PC-9 (cell line): Measurements from ENCODE around the gene ELMOD1. TPM values are rescaled to one million over a fixed set of nuclear protein-coding genes. Genes with fewer than 3 reads are reported as not detected.

Experiments
- BruUV-seq: library from RNA; stranded (reverse); fragments of 400-500 nt; replicated peaks from 2 replicates; lab custom pipeline; 2021; lab: Mats Ljungman, UMichigan
- CTCF ChIA-PET: fragments of 300-600 bp; sonication (Branson Sonifier 250); formaldehyde crosslinking; loops from one replicate; lab custom pipeline; 2022; ENCODE audit warnings: antibody characterized with exemption; lab: Charles Lee
- POLR2A ChIA-PET: fragments of 300-600 bp; sonication (Branson Sonifier 250); formaldehyde crosslinking; loops from one replicate; lab custom pipeline; 2022; ENCODE audit warnings: antibody characterized with exemption; ENCODE audit not compliant: unreplicated experiment; lab: Charles Lee
- DNase-seq, 2 experiments: peaks; one replicate each; pipeline versions ENCODE4 v3.0.0 to v3.0.0-alpha.2; 2015 to 2022; ENCODE audit warnings: mixed read lengths in 1 of 2
- H2AFZ ChIP-seq: fragments of 200-600 bp; sonication (generic); 2 replicates; pipeline ENCODE4 v1.8.1; 2017; ENCODE audit warnings: antibody characterized with exemption
- H3F3A ChIP-seq: fragments of 200-600 bp; sonication (generic); 2 replicates; pipeline ENCODE4 v1.8.1; 2017; ENCODE audit warnings: antibody characterized with exemption, mild to moderate bottlenecking, low read depth; ENCODE audit not compliant: insufficient read depth
- H3K27ac ChIP-seq: fragments of 200-600 bp; sonication (generic); 2 replicates; pipeline ENCODE4 v1.6.1; 2016; ENCODE audit warnings: mixed run types
- H3K27me3 ChIP-seq: fragments of 200-600 bp; sonication (generic); 2 replicates; pipeline ENCODE4 v1.6.1; 2016; ENCODE audit warnings: low read depth, mixed run types; ENCODE audit not compliant: insufficient read depth
- H3K36me3 ChIP-seq: fragments of 200-600 bp; sonication (generic); 2 replicates; pipeline ENCODE4 v1.6.1; 2016; ENCODE audit warnings: low read depth, mixed run types
- H3K4me1 ChIP-seq: fragments of 200-600 bp; sonication (generic); replicated peaks from 2 replicates; pipeline ENCODE4 v1.6.1; 2016; ENCODE audit warnings: mixed run types; ENCODE audit not compliant: insufficient read depth
- H3K4me2 ChIP-seq: fragments of 200-600 bp; sonication (generic); 2 replicates; pipeline ENCODE4 v1.6.1; 2017; ENCODE audit warnings: mixed run types
- H3K4me3 ChIP-seq: fragments of 200-600 bp; sonication (generic); 2 replicates; pipeline ENCODE4 v1.6.1; 2016; ENCODE audit warnings: mixed run types
- H3K79me2 ChIP-seq: fragments of 200-600 bp; sonication (generic); 2 replicates; pipeline ENCODE4 v1.6.1; 2017; ENCODE audit warnings: low read depth, mixed run types
- H3K9me2 ChIP-seq: fragments of 200-600 bp; sonication (generic); 2 replicates; pipeline ENCODE4 v1.8.1; 2017; ENCODE audit warnings: mild to moderate bottlenecking; ENCODE audit not compliant: insufficient read depth
- H3K9me3 ChIP-seq: fragments of 200-600 bp; sonication (generic); 2 replicates; pipeline ENCODE4 v1.8.1; 2016; ENCODE audit warnings: low read depth; ENCODE audit not compliant: insufficient read depth
- H4K20me1 ChIP-seq: fragments of 200-600 bp; sonication (generic); 2 replicates; pipeline ENCODE4 v1.8.1; 2017; ENCODE audit not compliant: insufficient read depth
- EZH2 ChIP-seq: fragments of 200-600 bp; sonication (generic); IDR thresholded peaks from 2 replicates; pipeline ENCODE4 v1.8.0; 2017; ENCODE audit warnings: antibody characterized with exemption, low read depth
- intact Hi-C: fragments of 100-400 bp; cut with micrococcal nuclease; formaldehyde crosslinking; loops from one replicate; pipeline ENCODE4 v1.10.0; 2022; ENCODE audit not compliant: unreplicated experiment
- total RNA-seq: library from RNA; stranded (reverse); gene quantifications from 2 replicates; pipeline ENCODE4 v1.2.3, GENCODE V29; 2021
- TF ChIP-seq, protein P1 (sequence below): fragments of 200-600 bp; sonication (generic); conservative IDR thresholded peaks from 2 replicates; pipeline ENCODE4 v1.6.1; 2017; ENCODE audit warnings: mixed run types, antibody characterized with exemption, mild to moderate bottlenecking, moderate library complexity

ELMOD1 gene
- total RNA-seq, 1 experiment from 2014 or later = not detected

DNA sequence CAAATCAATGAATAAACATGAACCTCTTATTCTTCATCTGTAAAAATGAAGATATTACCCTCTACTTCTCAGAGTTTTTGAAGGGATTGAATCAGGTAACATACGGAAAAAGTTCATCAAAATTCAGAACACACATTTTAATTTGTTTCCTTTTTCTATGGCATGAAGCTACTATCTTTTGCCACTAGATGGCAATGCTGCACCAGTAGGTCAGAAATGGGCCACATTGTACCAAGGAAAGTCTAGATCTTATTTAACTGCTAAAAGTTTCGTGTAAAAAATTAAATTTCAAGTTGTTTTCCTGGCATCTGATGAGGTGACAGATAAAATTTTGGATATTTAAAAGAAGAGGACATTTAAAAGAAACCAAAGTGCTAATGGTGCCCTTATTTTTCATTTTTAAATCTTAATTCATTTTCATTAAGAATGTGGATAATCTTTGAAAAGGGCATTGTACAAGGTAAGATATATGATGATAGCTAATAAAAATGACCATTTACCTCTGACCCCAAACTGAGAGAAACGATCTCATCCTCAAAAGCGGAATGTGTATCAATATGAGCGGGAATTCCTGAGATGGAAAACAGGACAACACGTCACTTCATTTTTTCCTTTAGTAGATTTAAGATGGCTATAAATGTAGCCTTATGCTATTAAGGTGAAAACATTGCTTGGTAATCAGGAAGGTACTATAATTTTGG is 41.5 kb upstream of the ELMOD1 start:
- Histone ChIP-seq H2AFZ (no peak overlapping the region), H3F3A (0 out of 2 replicates have a peak, but pooled peaks cover 3% of the 10 kb centered on the region), H3K36me3 (peaks cover 10% of the 10 kb centered on the region), H3K27ac (no peak overlapping the region), H3K4me1 (peaks cover 10% of the 10 kb centered on the region), H3K4me2 (no peak overlapping the region), H3K9me3 (no peaks in the 10 kb centered on the region), H3K27me3 (no peaks in the 10 kb centered on the region), H3K9me2 (no peaks in the 10 kb centered on the region), H4K20me1 (no peaks in the 10 kb centered on the region), H3K4me3 (no peak overlapping the region), H3K79me2 (no peaks in the 10 kb centered on the region)
- no TSS peak for BruUV-seq
- ChIA-PET POLR2A (interaction anchor here (0.6 kb wide), 1 partner anchor 35 kb away, joined by 4 read pairs; no protein-coding TSS in a partner anchor), CTCF (interaction anchor here (0.6 to 1.0 kb wide), 3 partner anchors 35 to 140 kb away, joined by 3 to 5 read pairs (median 5); no protein-coding TSS in a partner anchor)
- intact Hi-C loops = loop anchor here (1.0 to 5.0 kb wide), 3 partner anchors 27 to 223 kb away; no protein-coding TSS in a partner anchor
- DNase-seq = no peak
- TF ChIP-seq, protein P1, sequence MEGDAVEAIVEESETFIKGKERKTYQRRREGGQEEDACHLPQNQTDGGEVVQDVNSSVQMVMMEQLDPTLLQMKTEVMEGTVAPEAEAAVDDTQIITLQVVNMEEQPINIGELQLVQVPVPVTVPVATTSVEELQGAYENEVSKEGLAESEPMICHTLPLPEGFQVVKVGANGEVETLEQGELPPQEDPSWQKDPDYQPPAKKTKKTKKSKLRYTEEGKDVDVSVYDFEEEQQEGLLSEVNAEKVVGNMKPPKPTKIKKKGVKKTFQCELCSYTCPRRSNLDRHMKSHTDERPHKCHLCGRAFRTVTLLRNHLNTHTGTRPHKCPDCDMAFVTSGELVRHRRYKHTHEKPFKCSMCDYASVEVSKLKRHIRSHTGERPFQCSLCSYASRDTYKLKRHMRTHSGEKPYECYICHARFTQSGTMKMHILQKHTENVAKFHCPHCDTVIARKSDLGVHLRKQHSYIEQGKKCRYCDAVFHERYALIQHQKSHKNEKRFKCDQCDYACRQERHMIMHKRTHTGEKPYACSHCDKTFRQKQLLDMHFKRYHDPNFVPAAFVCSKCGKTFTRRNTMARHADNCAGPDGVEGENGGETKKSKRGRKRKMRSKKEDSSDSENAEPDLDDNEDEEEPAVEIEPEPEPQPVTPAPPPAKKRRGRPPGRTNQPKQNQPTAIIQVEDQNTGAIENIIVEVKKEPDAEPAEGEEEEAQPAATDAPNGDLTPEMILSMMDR = peak; percentile 92
- TF ChIP-seq EZH2 = no peak

DNA sequence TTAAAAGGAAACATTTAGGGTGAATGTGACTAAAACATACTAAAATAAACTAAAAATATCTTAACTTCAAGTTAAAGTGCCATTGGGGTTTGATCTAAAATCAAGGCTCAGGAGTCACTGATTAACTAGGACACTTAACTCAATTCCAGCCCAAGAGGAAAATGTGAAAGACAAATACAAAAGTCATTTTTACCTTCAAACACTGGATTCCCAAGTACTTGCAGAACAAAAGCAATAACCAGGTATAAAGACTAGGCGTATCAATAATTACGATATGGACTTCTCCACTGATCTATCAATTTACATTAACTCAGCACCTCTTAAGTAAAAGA is 41.0 kb upstream of the ELMOD1 start:
- Histone ChIP-seq H3K36me3 (peaks cover 10% of the 10 kb centered on the region), H3K4me2 (no peak overlapping the region), H3K27ac (no peak overlapping the region), H4K20me1 (no peaks in the 10 kb centered on the region), H3K4me1 (peaks cover 8% of the 10 kb centered on the region), H3K9me2 (no peaks in the 10 kb centered on the region), H3K9me3 (no peaks in the 10 kb centered on the region), H2AFZ (no peak overlapping the region), H3K79me2 (no peaks in the 10 kb centered on the region), H3F3A (0 out of 2 replicates have a peak, but pooled peaks cover 3% of the 10 kb centered on the region), H3K27me3 (no peaks in the 10 kb centered on the region), H3K4me3 (no peak overlapping the region)
- CTCF ChIA-PET = interaction anchor here (0.6 kb wide), 1 partner anchor 36 kb away, joined by 3 read pairs; no protein-coding TSS in a partner anchor
- POLR2A ChIA-PET = no interaction called here
- BruUV-seq = no TSS peak
- TF ChIP-seq, protein P1 = no peak
- TF ChIP-seq EZH2 = no peak
- intact Hi-C loops = loop anchor here (1.0 to 5.0 kb wide), 3 partner anchors 26 to 222 kb away; no protein-coding TSS in a partner anchor
- DNase-seq = no peak

DNA sequence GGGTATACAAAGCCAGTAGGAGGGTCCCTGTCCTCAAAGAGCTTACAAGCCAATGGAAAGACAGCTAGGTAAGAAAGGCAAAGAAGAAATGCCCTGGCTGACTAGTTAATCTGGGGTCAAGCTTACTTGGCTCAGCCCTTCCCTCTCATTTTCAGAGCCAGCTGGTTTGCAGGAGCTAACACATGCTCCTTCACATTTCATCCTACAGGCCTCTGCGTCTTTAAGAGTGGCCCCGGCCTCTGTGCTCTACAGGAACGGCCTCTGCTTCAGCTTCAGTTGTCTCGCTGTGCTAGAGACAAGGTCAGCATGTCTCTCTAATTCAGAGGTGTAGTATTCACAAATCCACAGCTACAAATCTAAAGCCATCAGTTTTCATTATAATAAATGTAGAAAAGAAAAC is 40.6 kb upstream of the ELMOD1 start:
- no TSS peak for BruUV-seq
- H3K27me3 ChIP-seq = no peaks in the 10 kb centered on the region
- ChIA-PET CTCF (interaction anchor here (0.6 kb wide), 1 partner anchor 36 kb away, joined by 3 read pairs; no protein-coding TSS in a partner anchor), POLR2A (no interaction called here)
- no peak overlapping the region for H3K4me2 ChIP-seq
- peaks cover 13% of the 10 kb centered on the region for H3K36me3 ChIP-seq
- no peaks in the 10 kb centered on the region for H3K79me2 ChIP-seq
- intact Hi-C loops = no loop called here
- H3K9me3 ChIP-seq = no peaks in the 10 kb centered on the region
- H4K20me1 ChIP-seq = no peaks in the 10 kb centered on the region
- peaks cover 4% of the 10 kb centered on the region for H3K4me1 ChIP-seq
- no peak for DNase-seq
- 0 out of 2 replicates have a peak, but pooled peaks cover 3% of the 10 kb centered on the region for H3F3A ChIP-seq
- H2AFZ ChIP-seq = no peak overlapping the region
- H3K4me3 ChIP-seq = no peak overlapping the region
- no peaks in the 10 kb centered on the region for H3K9me2 ChIP-seq
- TF ChIP-seq EZH2 = no peak
- TF ChIP-seq, protein P1 = no peak
- H3K27ac ChIP-seq = no peak overlapping the region
